NCI-H82 treated with DMSO at 0.1 percent for 48 hours (cell line): ENCODE measurements around the gene ELMO1.
"Not testable (repeated sequence)": the region's sequence is repeated elsewhere in the genome, so short reads cannot be mapped to it uniquely, and the experiment has no call there.

Experiments
- DNase-seq: peaks from one replicate; lab custom pipeline; 2025; ENCODE audit not compliant: unreplicated experiment; lab: John Stamatoyannopoulos, UW

The ELMO1 gene

GRCh38 chr7:36995776-36996175 is 452.9 kb downstream of the ELMO1 start:
- no peak for DNase-seq

GRCh38 chr7:36994456-36995112 is 454.1 kb downstream of the ELMO1 start:
- DNase-seq, result no peak

- DNase-seq, result peak; percentile 60
Measured at GRCh38 chr7:36986948-36987724, 461.5 kb downstream of the ELMO1 start.

- no peak for DNase-seq
Measured at GRCh38 chr7:36986511-36986933, 462.1 kb downstream of the ELMO1 start.

GRCh38 chr7:36985866-36986400 is 462.7 kb downstream of the ELMO1 start:
- DNase-seq, result peak; percentile 55

- no peak for DNase-seq
Measured at GRCh38 chr7:36985316-36985715, 463.3 kb downstream of the ELMO1 start.

GRCh38 chr7:36984710-36985312 is 463.9 kb downstream of the ELMO1 start:
- no peak for DNase-seq

GRCh38 chr7:36984041-36984521 is 464.6 kb downstream of the ELMO1 start:
- no peak for DNase-seq

GRCh38 chr7:36982766-36983165 is 465.9 kb downstream of the ELMO1 start:
- DNase-seq, result no peak

- DNase-seq, result no peak
Measured at GRCh38 chr7:36979810-36980248, 468.8 kb downstream of the ELMO1 start.

GRCh38 chr7:36978461-36978860 is 470.2 kb downstream of the ELMO1 start:
- DNase-seq, result no peak

GRCh38 chr7:36977878-36978277 is 470.8 kb downstream of the ELMO1 start:
- DNase-seq, result no peak

- not testable (repeated sequence) for DNase-seq
Measured at GRCh38 chr7:36973534-36973933, 475.1 kb downstream of the ELMO1 start.

- DNase-seq, result no peak
Measured at GRCh38 chr7:36972140-36972518, 476.5 kb downstream of the ELMO1 start.

- DNase-seq, result peak; percentile 81
Measured at GRCh38 chr7:36971515-36972139, 477.0 kb downstream of the ELMO1 start.

GRCh38 chr7:36970551-36971514 is 477.8 kb downstream of the ELMO1 start:
- no peak for DNase-seq

- DNase-seq, result no peak
Measured at GRCh38 chr7:36969376-36969775, 479.3 kb downstream of the ELMO1 start.

- peak; percentile 15 for DNase-seq
Measured at GRCh38 chr7:36967387-36967786, 481.3 kb downstream of the ELMO1 start.

GRCh38 chr7:36966636-36967035 is 482.0 kb downstream of the ELMO1 start:
- DNase-seq, result no peak

- DNase-seq, result no peak
Measured at GRCh38 chr7:36966039-36966438, 482.6 kb downstream of the ELMO1 start.
